Midbrain (tissue), 1 donor: ENCODE data around the gene C2orf15.
A peak's percentile ranks its signal among the peaks of the same experiment; 100 is the strongest.
"Not testable (repeated sequence)": the region's sequence is repeated elsewhere in the genome, so short reads cannot be mapped to it uniquely, and the experiment has no call there.

Source experiments
- DNase-seq: peaks from one replicate; lab custom pipeline; 2025; lab: John Stamatoyannopoulos, UW

Gene C2orf15, protein sequence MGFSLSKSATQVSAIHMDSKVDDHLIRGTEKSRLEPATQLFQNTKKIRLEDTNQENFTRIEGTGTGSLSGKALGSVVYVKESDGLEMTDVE

GRCh38 chr2:99141110-99142108, at the start of gene C2orf15:
Gene C2orf15 (plus strand): TSS chr2:99141707. CDS start chr2:99150559, 8,852 bp downstream.
- DNase-seq: peak; percentile 94

DNA sequence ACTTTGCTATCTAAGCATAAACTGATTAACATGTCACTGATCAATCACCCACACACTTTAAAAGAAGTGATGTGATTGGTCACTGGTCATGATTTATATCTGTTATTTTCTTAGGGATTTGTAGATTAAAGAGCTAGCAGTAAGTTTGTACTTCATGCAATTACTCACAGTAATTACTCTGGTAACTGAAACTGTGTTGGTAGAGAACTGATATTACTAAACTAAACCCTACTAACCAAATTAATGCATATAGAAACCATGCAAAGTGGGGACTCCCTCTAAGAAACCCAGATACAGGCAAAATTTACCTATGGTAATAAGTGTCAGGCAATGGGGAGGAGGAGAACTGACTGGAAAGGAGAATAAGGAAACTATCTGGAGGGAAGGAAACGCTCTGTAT, 44.8 kb upstream of the C2orf15 start:
- DNase-seq: no peak

DNA sequence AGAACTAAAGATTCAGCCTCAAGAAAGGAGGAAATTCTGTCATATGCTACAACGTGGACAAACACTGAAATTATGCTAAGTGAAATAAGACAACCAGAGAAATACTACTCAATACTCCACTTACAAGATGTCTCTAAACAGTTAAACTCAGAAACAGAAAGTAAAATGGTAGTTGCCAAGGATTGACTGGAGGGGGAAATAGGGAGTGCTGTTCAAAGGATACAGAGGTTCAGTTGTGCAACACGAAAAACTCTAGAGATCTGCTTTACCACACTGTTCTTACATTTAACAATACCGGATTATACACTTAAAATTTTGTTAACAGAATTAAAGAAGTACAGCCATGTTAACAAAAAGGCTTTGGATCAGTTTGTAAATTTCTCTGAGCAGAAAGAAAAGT, 39.8 kb upstream of the C2orf15 start:
- DNase-seq: peak; percentile 29

DNA sequence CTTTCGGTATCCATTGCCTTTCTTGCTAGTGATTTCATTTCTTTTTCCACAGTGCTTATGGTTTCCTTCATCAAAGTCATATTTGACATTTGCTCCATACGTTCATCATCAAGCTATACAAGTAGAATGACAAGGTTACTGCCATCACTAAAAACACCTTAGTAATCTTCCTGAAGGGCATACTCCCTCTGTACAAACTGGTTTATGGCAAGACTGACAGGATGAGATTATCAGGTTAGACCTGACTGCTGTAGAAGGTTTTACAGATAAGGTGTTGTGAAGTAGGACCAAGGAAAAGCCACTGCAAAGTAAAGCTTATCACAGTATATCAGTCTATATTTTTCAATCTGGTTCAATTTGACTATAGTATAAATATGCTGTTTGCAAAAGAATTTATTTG, 37.5 kb upstream of the C2orf15 start:
- DNase-seq: no peak

DNA sequence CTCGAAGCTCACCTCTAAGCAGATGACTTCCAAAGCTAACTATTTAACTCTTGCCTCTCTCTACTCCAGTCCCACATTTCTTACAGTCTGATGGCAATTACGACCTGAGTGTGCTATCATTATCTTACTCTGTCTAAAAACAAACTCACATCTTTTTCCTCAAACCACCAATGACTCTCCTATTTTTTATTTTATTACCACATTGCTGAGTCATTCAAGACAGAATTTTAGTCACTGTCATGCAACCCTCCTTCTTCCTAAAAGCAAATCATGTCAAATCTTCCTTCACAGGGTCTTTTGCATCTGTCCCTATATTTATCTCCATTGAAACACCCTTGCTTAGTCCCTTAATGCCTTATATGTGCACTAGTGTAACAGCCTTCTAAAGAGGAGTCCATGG, 34.6 kb upstream of the C2orf15 start:
- DNase-seq: no peak

- DNase-seq: no peak
Observed at GRCh38 chr2:99111236-99111635, 30.3 kb upstream of the C2orf15 start.

DNA sequence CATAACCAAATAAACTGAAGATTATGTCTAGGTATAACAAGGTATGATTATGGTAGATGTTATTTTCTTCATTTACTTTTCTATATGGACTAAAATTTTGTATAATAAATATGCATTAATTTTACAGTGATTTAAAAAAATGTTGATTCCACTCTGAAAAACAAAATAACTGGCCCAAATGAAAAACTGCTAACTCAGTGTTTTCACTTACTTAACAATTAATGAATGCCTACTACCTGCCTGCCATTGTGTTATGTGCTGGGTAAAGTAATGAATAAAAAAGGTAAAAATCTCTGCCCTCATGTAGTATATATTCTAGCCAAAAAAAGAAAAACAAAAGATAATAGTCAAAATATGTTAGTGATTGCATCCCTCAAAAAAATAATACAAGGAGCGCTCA, 29.6 kb upstream of the C2orf15 start:
- no peak for DNase-seq

DNA sequence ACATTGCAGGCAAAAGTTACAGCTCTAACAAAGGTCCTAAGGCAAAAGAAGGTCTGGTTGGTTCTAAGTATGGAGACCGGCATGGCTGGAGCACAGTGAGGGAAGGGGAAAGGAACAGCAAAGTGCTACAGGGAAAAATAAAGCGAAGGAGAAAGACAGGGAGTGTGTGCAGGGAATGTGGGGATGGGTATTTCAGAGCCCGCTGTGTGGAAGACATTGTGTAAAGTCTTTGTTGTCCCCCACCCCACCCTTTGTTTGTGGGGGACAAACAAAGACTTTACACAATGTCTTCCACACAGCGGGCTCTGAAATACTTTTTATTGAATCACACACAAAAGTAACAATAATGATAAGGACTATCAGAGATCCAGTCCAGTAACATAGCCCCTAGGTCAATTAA, 28.9 kb upstream of the C2orf15 start:
- peak; percentile 35 for DNase-seq

DNA sequence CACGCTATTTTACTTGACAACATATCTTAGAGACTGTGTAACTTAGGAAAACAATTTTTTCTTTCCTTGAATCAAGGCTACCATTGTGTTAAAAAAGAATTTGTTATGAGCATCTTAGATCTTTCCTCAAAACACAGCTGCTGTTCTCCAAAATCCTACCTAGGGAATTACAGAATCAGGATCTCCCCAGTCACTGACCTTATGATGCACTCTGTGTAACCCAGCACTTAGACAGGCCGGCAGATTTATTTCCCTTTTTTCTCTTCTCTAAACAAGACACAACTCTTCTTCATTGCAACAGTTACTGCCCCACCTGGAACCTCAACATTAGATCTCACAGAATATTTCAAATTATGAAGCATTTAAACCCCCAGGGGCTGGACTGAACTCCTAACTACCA, 13.5 kb upstream of the C2orf15 start:
- DNase-seq: no peak

DNA sequence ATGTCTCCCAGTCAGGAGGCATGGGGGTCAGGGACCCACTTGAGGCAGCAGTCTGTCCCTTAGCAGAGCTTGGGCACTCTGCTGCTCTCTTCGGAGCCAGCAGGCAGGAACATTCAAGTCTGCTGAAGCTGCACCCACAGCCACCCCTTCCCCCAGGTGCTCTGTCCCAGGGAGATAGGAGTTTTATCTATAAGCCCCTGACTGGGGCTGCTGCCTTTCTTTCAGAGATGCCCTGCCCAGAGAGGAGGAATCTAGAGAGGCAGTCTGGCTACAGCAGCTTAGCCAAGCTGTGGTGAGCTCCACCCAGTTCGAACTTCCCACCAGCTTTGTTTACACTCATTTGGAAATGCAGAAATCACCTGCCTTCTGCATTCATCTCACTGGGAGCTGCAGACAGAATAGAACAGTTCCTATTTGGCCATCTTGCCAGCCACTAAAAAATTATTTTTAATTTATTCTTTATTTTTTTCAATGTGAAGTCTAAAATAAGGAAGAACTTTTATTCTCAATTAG, 6.4 kb upstream of the C2orf15 start:
- DNase-seq: not testable (repeated sequence)

DNA sequence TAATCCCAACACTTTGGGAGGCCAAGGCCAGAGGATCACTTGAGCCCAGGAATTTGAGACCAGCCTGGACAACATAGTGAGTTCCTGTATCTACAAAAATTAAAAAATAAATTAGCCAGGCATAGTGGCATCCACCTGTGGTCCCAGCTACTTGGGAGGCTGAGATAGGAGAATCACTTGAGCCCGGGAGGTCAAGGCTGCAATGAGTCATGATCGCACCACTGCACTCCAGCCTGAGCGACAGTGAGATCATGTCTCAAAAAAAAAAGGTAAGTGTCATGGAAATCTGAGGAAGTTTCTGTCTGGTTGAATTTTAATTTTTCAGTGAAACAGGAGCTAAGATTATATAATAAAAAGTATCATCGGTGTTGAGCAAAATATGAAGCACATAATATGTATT, 2.5 kb upstream of the C2orf15 start:
- DNase-seq: no peak

DNA sequence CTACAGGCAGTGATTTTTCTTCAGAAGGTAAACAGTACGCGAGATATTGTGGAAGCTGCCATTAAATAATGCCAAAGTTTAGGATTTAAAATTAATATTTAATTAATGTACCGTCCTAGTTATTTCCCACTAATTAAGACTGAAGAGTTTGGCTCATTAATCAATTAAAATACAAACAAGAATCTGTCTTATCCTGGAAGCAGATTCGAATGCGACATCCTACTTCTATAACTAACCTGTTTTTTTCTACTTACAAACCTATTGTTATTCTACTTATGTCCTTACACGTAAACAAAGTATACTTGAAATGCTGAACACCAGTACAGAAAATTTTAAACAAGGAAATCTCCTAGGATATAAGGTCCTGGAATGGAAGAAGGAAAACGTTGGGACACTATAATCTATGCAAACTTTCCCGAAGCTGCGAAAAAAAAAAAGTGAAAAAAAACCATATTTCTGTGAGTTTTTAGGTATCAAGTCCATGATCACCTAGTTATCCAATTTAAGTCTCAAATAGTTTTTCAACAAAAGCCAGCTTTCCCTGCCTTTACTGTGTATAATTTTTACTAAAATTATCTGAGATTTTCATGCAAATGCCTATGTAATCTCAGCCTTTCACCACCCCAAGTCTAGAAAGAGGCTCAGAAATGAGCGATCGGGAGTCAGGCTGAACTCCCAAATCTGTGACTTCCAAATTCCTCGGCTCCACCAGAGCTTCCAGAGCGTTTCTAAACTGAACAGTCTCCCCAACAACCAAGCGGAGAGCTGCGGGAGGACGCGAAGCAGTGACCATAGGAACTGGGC, 1.2 kb upstream of the C2orf15 start:
- no peak for DNase-seq

DNA sequence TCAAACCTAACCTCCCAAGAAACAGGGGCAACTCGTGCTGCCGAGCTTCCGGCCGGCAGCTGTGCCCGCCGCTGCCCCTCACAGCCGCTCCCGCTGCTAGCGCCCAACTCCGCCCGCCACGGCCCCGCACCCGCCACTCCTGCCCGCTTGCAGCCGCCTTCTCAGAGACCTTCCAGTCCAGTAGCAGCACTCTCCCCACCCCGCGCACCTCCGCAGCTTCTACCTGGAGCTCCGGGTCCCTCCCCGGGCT, 722 bp upstream of the C2orf15 start:
- DNase-seq: no peak

DNA sequence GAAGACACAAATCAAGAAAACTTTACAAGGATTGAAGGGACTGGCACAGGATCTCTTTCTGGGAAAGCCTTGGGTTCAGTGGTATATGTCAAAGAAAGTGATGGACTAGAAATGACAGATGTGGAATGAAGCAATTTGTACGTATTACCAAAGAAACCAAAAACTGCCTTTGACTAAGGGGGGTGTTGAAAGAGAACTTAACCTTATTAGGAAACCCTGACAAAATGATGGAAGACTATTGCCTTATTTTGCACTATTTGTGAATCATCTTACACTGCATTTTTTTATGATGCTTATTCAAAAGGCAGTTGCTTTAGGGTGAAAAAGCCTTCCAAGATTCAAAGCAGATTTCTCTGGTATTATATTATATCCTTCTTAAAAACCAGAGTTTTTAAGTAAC, 9.2 kb downstream of the C2orf15 start:
- no peak for DNase-seq

GRCh38 chr2:99152199-99152895, 10.8 kb downstream of the C2orf15 start:
- no peak for DNase-seq

DNA sequence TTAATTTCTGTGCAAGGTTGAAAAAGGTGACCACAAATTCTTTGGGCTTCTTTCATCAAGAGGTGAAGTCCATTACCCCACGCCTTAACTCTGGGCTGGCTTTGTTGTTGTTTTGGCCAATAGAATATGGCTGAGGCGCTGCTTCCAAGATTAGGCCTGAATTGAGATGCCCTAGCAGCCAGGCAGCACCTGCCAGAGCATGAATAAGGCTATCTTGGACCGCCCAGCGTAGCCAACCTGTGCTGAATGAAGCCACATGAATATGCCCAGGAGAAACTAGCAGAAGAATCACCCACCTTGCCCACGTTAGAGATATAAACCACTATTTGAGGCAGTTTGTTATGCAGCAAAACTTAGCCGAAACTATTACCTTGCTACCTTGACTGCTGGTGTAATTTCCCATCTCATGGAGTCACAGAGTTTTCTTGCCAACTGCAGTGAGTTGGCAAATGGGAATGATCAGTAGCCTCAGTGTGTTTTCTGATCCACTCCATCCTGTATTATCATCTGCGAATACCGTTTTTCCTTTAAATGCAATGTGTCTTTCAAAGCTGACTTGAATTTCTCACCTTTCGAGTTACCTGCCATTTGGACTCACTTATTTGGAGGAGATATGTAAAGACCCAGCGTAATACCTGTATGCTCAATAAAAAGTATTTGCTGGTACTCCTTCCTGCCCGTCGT, 12.6 kb downstream of the C2orf15 start:
- DNase-seq: no peak

- peak; percentile 93 for DNase-seq
Observed at GRCh38 chr2:99154643-99155536, 13.4 kb downstream of the C2orf15 start, which contains the start of the genes LIPT1 and TSGA10. Gene LIPT1 (plus strand): TSS chr2:99154967. CDS start chr2:99161958, 6,991 bp downstream. Gene TSGA10 (minus strand): TSS chr2:99154942. CDS start chr2:99109439, 45,503 bp downstream.

- no peak for DNase-seq
Observed at GRCh38 chr2:99156891-99157290, 15.4 kb downstream of the C2orf15 start.

GRCh38 chr2:99158599-99158998, 17.1 kb downstream of the C2orf15 start:
- DNase-seq: no peak

DNA sequence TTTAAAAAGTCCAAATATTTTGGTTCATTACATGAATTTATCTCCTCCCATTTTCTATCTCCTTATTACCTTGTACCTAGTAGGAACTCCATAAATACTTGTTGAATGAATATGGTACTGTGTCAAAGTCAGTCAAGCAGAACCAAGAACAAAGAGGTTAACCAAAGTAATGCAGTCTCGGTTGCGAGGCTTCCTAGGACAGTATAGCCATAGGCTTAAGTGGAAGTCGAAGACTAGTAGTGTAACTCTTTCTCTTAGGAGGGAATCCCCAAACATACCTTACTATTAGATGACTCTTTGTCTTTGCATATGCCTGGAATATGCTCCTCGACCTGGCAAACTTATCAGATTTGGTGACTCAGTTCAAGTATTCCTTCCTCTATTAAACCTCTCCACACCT, 18.1 kb downstream of the C2orf15 start:
- DNase-seq: no peak
